Measurements from ENCODE around the gene MAP4K5. TPM values are rescaled to one million over a fixed set of nuclear protein-coding genes. Genes with fewer than 3 reads are reported as not detected.

The MAP4K5 gene
- total RNA-seq, 1 experiment from 2014 or later = 33.1 TPM

DNA sequence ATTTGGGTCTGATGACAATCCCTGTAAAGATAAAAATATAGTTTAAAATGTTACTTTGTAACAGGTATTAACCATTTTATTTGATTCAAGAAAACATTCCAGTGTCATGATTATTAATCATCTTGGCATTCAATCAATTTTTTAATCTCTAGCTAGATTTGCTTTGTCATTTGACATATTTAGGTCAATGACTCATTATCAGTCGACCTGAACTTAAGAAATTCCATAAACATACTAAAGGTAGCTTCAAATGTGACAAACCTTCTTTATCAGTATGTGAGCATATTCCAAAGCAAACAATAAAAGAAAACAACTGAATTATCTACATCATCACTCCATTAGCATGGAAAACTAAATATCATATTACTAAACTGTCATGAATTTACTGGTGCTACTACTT lies 84.9 kb downstream of the MAP4K5 start:
- TF ChIP-seq CTCF (IDR thresholded peaks at IDR 0.05) = no peak
- no peak for TF ChIP-seq SIN3A (IDR thresholded peaks at IDR 0.05; ENCODE audit: borderline replicate concordance, insufficient read depth, low read depth, low read length)
- TF ChIP-seq POLR2AphosphoS5 (IDR thresholded peaks at IDR 0.05; ENCODE audit: low read depth, low read length) = no peak
- TF ChIP-seq, protein P1, sequence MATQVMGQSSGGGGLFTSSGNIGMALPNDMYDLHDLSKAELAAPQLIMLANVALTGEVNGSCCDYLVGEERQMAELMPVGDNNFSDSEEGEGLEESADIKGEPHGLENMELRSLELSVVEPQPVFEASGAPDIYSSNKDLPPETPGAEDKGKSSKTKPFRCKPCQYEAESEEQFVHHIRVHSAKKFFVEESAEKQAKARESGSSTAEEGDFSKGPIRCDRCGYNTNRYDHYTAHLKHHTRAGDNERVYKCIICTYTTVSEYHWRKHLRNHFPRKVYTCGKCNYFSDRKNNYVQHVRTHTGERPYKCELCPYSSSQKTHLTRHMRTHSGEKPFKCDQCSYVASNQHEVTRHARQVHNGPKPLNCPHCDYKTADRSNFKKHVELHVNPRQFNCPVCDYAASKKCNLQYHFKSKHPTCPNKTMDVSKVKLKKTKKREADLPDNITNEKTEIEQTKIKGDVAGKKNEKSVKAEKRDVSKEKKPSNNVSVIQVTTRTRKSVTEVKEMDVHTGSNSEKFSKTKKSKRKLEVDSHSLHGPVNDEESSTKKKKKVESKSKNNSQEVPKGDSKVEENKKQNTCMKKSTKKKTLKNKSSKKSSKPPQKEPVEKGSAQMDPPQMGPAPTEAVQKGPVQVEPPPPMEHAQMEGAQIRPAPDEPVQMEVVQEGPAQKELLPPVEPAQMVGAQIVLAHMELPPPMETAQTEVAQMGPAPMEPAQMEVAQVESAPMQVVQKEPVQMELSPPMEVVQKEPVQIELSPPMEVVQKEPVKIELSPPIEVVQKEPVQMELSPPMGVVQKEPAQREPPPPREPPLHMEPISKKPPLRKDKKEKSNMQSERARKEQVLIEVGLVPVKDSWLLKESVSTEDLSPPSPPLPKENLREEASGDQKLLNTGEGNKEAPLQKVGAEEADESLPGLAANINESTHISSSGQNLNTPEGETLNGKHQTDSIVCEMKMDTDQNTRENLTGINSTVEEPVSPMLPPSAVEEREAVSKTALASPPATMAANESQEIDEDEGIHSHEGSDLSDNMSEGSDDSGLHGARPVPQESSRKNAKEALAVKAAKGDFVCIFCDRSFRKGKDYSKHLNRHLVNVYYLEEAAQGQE (IDR thresholded peaks at IDR 0.05; ENCODE audit: insufficient read depth in 1 of 2, low read depth in 2 of 2, low read length in 1 of 2) = no peak
- no peak for TF ChIP-seq TCF7L2 (IDR thresholded peaks at IDR 0.05; ENCODE audit: low read depth, low read length)
- ChIA-PET CTCF (no interaction called here), POLR2A (no interaction called here)
- H3K27ac ChIP-seq (ENCODE audit: low read length) = no peak overlapping the region
- H3K36me3 ChIP-seq (ENCODE audit: control insufficient read depth, insufficient read depth, low read length) = peaks cover 27% of the 10 kb centered on the region
- H3K4me1 ChIP-seq (ENCODE audit: control insufficient read depth, insufficient read depth, low read length) = no peaks in the 10 kb centered on the region
- H3K9me3 ChIP-seq (ENCODE audit: control insufficient read depth, insufficient read depth, low read depth, low read length) = no peaks in the 10 kb centered on the region
- in situ Hi-C loops (cut with HindIII; ENCODE audit: low pct_unique_long_range_greater_than_20kb, low sequenced_read_pairs) (no loop called here), intact Hi-C loops (cut with micrococcal nuclease; ENCODE audit: unreplicated experiment) (no loop called here)
- BruUV-seq (replicated peaks) = no TSS peak
- no peak overlapping the region for H3K4me3 ChIP-seq (ENCODE audit: low read depth in 2 of 2, low read length in 2 of 2)
- no peaks in the 10 kb centered on the region for H3K27me3 ChIP-seq (ENCODE audit: control insufficient read depth, insufficient read depth, low read length)
- ATAC-seq (no peak), DNase-seq (ENCODE audit: low read depth, low spot score) (no peak)

GRCh38 chr14:50434528-50434927 lies 97.8 kb downstream of the MAP4K5 start:
- DNase-seq (ENCODE audit: low read depth, low spot score) (no peak), ATAC-seq (no peak)
- in situ Hi-C loops (cut with HindIII; ENCODE audit: low pct_unique_long_range_greater_than_20kb, low sequenced_read_pairs) (no loop called here), intact Hi-C loops (cut with micrococcal nuclease; ENCODE audit: unreplicated experiment) (no loop called here)
- peaks cover 13% of the 10 kb centered on the region for H3K36me3 ChIP-seq (ENCODE audit: control insufficient read depth, insufficient read depth, low read length)
- H3K4me1 ChIP-seq (ENCODE audit: control insufficient read depth, insufficient read depth, low read length) = no peaks in the 10 kb centered on the region
- BruUV-seq (replicated peaks) = no TSS peak
- ChIA-PET POLR2A (no interaction called here), CTCF (no interaction called here)
- H3K4me3 ChIP-seq (ENCODE audit: low read depth in 2 of 2, low read length in 2 of 2) = no peak overlapping the region
- TF ChIP-seq POLR2AphosphoS5 (IDR thresholded peaks at IDR 0.05; ENCODE audit: low read depth, low read length) (no peak), TCF7L2 (IDR thresholded peaks at IDR 0.05; ENCODE audit: low read depth, low read length) (no peak), CTCF (IDR thresholded peaks at IDR 0.05) (no peak), SIN3A (IDR thresholded peaks at IDR 0.05; ENCODE audit: borderline replicate concordance, insufficient read depth, low read depth, low read length) (no peak)
- TF ChIP-seq, protein P1 (IDR thresholded peaks at IDR 0.05; ENCODE audit: insufficient read depth in 1 of 2, low read depth in 2 of 2, low read length in 1 of 2) = no peak
- no peak overlapping the region for H3K27ac ChIP-seq (ENCODE audit: low read length)
- no peaks in the 10 kb centered on the region for H3K27me3 ChIP-seq (ENCODE audit: control insufficient read depth, insufficient read depth, low read length)
- no peaks in the 10 kb centered on the region for H3K9me3 ChIP-seq (ENCODE audit: control insufficient read depth, insufficient read depth, low read depth, low read length)

All from Panc1 (cell line).